NCI-H748 (cell line): ENCODE measurements around the gene AFAP1.

Experiments used
- DNase-seq: peaks from one replicate; lab custom pipeline; 2025; ENCODE audit not compliant: unreplicated experiment; lab: John Stamatoyannopoulos, UW

The AFAP1 gene

DNA sequence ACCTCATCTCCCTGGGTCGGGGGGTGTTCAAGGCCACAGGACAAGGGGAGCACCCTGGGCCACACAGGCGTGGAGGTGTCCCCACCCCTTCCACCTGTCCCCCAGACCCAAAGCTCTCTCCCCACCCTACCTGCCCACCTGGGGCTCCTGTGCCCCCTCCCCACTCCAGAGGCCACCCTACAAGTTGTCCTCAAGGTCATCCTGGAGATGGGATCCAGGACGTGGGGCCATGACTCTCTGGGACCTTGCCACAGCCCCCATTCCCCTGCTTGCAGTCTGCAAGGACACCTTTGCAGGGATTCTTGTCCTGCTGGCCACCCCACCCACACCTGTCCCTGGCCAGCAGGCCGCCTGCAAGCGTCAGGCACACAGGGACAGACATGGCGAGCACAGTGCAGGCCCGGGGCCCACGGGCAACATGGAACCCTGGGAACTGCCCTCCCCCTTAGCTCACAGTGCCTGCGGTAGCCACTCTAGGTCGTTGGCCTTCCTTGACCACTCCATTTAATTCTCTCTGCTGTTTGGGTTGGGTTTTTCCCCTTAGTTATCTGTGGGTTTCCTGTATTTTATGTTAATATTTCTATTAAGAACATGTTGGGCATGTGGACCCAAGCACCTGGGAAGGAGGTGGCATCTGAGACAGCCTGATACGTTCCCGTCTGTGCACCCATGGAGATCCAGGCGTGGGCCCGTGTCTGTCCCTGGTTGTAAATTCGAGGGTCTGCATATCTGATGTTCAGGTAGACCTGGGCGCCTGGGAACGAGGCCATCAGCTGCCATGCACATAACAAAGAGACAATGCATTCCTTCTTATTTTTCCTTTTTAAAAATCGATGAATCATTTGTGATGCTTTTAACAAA lies 197.5 kb downstream of the AFAP1 start:
- DNase-seq, result no peak

DNA sequence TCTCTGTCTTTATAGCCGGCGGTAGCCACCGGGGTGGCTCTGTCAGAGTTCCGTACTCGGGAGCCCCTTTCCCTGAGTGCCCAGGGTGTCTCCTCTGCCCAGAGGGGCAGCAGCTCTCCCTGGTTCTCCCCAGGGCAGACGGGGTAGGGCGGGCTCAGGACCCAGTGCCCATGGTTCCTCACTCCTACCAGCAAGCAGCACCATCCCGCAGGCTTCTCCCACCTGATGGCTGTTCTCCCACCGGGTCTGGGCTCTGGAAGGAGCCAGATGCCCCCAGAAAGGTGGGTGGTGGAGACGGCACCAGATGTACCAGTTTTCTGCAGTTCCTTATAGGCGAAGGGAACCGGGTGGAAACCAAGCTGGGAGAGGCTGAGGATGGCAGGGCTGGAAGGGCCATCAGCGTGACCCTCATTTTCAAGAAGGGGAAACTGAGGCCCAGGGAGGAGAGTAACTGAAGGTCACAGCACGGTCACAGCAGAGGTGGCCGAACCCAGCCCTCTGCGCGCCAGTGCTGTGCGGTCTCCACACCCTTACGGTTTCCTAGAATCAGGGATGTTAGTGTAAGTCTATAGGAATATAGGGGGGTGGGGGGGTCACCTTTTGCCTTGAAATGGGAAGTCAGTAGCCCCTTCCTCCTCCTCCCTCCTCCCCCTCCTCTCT lies 198.7 kb downstream of the AFAP1 start:
- no peak for DNase-seq

DNA sequence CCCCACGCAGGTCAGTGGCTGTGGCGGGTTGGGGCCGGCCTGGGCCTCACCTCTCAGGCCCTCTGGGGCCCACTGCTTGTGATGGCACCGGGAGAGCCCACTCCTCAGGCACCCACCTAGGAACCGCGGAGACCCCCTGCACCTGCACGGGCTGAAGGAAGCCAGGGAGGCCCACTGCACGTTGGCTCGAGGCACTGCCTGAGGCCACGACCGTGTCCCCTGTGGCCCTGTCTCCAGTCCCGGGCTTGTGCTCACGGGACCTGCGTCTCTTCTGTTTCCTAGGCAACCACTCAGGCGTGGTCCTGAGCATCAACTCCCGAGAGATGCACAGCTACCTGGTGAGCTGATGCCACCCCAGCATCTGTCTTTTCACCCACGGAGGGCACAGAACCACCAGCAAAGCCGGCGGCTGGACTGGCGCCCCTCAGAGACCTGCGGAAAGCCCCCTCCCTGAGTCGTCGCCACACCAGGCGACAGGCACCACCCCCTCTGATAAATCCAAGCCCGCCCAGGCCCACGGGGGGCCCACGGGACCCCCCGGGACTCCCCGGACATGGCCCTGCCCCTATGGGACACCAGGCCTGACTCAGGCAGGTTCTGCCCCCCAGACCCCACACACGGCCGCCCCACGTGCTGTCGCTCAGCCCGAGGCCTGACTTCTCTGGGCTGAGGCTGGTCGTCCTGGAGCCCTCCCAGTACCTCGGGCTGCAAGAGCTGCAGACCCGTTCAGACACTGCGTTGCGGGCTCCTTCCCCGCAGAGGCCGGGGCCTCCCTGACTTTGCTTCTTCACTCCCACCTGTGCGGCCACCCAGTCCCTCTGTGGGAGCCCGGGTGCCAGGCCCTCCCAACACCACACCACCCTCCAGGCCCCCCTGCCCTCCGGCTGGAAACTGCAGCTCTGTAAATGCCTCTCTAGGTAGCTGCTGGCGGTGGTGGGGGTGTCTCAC lies 199.5 kb downstream of the AFAP1 start:
- DNase-seq, result no peak

GRCh38 chr4:7739077-7739917 lies 200.4 kb downstream of the AFAP1 start:
- DNase-seq, result no peak

DNA sequence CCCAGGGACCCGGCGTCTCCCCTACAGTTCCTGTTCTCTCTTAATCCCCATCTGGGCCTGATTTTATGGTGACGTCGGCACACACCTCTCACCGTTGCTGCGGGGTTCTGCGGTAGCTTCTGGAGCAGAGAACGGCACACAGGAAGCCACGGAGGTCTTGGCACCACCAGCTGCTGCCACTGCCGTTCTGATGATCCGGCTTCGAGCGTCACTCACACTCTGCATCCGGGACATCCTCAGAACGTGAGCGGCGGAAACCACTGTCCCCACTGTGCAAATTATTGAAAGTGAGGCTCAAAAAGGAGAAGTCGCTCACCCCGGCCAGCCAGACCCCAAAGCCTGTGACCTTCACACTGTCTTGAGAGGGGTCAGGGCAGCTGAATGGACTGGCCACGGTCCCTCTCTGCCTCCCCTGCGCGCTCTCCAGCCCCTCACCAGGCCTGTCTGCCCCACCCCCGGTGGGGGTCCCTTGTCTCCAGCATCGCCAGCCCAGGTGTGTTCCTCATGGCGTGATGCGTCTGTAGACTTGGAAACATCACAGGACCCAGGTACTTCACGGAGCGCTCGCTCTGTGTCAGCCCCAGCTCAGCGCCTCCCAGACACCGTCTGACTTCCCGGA lies 201.1 kb downstream of the AFAP1 start:
- no peak for DNase-seq

GRCh38 chr4:7737752-7738457 lies 201.8 kb downstream of the AFAP1 start:
- no peak for DNase-seq

DNA sequence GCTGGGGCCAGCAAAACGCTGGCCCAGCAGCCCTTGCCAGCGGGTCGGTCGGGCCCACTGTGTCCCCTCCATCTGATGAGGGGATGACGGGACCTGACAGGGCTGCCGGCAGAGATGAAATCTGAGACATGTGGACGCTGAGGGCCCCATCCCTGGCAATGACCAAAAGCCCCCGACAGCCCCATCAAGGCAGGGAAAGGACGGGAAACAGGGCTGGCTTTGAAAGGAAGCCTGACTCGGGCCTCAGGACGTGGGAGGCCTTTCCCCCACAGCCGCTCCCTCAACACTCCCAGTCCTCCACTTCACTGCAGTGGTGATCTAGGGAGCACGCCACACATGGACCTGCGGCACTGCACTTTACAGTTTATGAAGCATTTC lies 202.4 kb downstream of the AFAP1 start:
- no peak for DNase-seq

DNA sequence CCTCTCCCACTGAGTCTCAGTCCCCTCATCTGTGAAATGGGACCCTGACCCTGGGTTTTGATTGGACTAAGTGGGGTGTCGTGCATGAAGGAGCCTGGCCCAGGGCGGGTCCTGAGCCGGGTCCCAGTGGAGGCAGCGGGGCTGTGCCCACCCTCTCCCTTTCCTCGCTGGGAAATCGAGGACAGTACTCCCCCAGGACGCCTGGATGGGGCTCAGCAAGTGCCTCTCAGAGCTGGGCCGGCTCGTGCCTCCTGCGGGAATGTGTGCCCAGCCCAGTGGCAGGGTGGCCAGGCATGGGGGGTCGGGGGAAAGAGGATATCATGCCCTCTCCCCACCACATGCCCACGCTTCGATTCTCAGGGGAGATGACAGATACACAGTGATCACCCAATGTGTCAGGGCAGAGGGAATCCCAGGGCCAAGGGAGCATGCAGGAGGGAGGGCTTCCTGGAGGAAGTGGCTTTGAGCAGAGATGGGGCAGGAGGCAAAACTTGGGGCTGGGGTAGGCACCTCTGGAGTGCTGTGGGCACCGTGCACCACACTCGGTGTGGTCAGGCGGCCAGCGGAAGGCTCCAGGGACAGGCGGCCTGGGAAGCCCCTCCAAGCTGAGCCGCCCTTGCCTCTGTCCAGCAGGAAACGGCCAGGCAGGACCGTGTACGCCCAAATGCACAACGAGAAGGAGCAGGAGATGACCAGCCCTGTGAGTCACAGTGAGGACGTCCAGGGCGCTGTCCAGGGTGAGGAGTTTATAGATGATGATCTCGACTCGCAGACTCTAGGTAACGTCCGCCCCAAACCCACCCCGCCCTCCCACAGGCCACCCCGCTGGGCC lies 203.0 kb downstream of the AFAP1 start:
- no peak for DNase-seq

DNA sequence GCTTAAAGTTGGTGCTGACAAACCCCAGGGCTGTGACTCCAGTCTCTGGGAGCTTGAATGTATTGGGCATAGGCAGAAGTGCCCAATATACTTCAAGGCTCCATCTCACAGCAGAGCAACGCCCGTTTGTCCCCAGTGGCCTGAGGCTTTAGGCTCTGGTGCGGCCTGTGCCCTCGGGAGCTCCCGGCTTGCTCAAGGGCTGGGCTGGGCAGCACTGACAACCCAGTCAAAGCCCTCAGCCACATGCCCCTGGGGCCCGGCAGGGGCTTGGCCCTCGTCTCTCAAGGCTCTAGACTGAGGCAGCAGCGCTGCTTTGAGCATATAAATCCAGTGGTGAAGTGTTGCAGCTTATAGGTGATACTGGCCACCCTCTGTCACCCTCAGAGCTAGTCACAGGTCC lies 203.7 kb downstream of the AFAP1 start:
- DNase-seq, result no peak

DNA sequence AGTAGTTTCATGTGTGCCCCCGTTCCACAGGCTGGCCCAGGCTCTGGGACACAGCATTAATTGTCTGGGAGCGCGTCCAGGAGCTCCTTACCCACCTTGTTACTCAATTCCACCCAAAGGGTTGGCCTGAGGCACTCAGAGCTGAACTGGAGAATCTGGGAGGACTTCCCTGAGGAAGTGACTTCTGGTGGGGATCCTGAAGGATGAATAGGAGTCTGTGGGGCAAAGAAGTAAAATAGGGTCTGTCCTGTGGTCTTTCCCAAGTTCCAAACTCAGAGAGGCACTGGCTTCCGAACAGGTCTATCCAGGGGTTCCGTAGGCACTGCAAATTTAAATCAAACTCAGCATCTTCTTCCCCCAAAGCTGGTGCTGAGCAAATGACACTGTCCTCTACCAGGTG lies 204.3 kb downstream of the AFAP1 start:
- DNase-seq, result no peak

DNA sequence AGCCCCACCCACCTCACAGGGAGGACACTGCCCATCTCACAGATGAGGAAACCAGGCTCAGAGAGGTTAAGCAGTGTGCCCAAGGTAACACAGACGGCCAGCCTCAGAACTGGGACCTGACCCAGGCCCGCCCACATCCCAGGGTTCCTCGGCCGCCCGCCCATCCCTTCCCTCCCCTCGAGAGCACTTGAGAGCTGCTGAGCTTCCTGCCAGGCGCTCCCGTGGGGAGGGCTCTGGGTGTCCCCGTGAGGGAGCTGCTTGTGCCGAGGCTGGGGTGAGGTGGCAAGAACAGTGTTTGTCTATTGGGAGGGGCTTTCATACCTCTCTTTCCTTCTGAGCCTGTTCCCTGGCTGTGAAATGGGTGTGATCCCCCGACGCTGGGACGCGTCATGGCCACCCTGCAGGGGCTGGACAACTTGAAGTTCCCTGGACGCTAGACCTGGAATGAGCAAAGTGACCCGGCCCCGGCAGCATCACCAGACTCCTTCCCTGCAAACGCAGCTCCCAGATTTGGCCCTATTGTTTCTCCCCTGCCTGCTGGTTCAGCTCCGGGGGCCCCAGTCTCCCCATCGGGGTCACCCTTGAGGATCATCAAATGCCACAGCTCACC lies 204.9 kb downstream of the AFAP1 start:
- DNase-seq, result no peak

DNA sequence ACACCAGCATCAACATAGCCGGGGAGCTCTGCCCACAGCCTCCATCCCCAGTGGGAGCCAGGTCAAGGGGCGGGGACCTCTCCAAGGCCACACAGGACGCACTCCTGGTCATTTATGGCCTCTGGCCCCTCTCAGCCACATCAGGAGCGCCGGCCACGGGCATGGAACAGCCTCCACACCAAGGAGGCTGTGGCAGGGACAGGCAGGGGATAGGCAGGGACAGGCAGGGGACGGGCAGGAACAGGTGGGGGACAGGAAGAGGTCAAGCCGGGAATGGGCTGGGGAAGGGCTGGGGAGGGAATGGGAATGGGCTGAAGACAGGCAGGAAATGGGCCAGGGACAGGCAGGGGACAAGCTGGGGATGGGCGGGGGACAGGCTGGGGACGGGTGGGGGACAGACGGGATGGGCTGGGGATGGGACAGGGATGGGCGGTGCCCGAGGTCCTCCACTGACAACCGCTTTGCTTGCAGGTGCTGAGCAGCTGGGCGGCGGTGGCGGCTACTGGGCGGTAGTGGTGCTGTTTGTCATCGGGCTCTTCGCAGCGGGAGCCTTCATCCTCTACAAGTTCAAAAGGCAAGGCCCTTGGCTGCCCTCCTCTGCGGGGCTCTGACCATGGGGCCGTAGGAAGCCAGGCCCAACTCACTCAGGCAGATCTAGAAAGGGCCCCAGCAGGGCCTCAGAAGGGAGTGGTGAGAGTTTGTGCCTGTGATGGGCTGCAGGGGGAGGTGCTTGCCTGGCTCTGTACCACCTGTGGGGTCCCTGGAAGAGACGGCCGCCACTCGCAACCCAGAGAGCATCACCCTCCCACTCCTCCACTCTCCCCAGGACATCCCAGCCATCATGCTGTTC lies 205.6 kb downstream of the AFAP1 start:
- DNase-seq, result no peak

DNA sequence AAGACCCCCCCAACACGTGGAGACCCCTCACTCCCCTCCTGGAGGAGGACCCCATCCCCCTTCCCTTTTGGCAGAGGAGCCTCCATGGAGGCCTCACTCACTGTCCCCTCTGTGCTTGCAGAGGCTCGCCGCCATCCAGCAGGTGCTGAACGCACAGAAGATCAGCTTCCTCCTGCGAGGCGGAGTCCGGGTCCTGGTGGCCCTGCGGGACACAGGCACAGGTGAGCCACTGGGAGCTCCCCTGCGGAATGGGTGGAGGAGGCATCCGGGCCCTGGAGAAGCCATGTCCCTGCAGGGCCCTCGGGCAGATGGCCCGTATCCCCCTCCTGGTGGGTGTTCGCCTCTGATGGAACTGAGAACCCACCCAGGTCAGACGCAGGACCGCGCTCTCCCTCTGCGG lies 206.5 kb downstream of the AFAP1 start:
- no peak for DNase-seq

DNA sequence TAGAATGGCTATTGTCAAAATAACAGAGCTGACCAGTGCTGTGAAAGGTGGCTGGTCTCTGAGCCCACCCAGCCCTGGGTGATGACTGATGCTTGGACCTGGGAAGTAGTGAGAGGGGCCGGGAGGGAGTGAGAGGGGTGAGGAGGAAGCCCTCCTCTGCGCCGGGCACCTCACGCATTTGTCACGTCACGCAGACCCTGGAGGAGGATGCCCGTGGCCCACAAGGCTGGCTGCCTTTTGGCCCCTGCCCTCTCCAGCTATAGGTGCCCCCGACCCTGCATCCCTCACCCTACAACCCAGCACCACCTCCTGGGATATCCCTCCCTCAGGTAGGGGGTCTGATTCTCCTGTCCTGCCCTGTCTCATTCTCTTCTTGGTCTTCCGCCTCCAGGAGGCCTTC lies 207.4 kb downstream of the AFAP1 start:
- DNase-seq, result no peak

DNA sequence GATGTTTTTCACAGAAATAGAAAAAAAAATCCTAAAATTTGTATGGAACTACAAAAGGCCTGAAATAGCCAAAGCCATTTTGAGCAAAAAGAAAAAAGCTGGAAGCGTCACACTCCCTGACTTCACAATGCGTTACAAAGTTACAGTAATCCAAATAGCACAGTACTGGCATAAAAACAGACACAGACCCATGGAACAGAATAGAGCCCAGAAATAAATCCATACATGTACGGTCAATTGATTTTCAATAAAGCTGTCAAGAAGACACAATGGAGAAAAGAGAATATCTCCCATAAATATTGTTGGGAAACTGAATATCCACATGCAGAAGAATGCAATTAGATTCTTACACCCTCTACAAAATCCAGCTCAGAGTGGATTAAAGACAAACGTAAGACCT lies 208.2 kb downstream of the AFAP1 start:
- no peak for DNase-seq

DNA sequence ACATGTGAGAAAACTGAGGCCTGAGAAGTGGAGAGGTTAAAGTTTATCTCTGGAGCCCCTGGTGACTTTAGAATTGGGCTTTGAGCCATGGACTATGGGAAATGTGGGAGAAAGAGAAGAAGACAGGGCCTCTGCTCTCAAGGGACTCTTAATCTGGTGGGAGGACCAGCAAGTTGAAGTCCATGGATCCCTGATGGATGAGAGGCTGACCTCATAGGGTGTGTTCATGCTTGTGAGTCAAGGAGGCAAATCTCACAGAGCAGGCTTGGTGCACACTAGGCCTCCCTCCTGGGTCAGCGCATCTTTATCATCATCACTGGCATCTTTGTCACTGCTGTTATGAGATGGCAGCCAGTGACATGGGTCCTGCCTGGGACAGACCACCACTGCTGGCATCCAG lies 211.9 kb downstream of the AFAP1 start:
- DNase-seq, result no peak

DNA sequence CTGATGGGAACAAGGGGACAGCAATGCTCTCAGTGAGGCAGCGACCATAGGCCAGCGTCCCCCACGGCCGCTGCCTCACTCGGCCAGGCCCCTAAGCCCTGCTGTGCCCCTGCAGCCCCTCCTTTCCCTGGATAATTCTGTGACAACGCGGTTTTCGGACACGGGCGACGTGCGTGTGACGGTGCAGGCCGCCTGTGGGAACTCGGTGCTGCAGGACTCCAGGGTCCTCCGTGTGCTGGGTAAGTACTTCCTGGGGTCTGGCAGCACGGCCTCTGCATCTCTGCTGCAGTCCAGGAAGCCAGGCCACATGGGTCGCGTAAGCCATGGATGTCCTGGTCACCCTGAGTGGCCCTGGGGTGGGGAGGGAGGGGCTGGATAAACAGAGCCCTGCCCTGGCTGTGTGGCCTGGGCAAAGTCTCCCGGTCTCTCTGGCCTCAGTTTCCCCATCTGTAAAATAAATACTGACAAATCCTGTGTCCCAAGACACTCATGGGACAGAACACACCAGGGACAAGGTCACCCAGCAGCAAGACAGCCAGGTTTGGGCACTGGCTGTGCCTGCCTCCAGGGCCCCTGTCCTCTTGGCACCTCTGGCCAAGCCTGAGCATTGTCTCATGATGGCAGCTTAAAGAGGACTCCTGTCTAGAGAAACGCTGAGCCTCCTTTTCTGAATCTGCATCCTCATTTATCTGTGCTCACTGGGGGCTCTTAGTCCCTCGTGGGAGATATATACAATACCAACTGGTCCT lies 212.8 kb downstream of the AFAP1 start:
- no peak for DNase-seq
